ENCODE data around the gene ANAPC5.
"Not testable (repeated sequence)": the region's sequence is repeated elsewhere in the genome, so short reads cannot be mapped to it uniquely, and the experiment has no call there.

Gene ANAPC5, protein sequence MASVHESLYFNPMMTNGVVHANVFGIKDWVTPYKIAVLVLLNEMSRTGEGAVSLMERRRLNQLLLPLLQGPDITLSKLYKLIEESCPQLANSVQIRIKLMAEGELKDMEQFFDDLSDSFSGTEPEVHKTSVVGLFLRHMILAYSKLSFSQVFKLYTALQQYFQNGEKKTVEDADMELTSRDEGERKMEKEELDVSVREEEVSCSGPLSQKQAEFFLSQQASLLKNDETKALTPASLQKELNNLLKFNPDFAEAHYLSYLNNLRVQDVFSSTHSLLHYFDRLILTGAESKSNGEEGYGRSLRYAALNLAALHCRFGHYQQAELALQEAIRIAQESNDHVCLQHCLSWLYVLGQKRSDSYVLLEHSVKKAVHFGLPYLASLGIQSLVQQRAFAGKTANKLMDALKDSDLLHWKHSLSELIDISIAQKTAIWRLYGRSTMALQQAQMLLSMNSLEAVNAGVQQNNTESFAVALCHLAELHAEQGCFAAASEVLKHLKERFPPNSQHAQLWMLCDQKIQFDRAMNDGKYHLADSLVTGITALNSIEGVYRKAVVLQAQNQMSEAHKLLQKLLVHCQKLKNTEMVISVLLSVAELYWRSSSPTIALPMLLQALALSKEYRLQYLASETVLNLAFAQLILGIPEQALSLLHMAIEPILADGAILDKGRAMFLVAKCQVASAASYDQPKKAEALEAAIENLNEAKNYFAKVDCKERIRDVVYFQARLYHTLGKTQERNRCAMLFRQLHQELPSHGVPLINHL

GRCh38 chr12:121351820-121352681, at the start of gene ANAPC5:
ANAPC5 (minus strand) TSS chr12:121352411; CDS start chr12:121352340, 71 bp downstream.
- DNase-seq (ENCODE audit: low spot score) (peak; percentile 98), FAIRE-seq (peak; percentile 52)

GRCh38 chr12:121400332-121401139, 48.3 kb upstream of the ANAPC5 start:
- DNase-seq (ENCODE audit: low spot score) (peak; percentile 30), FAIRE-seq (no peak)

GRCh38 chr12:121399391-121400331, 47.5 kb upstream of the ANAPC5 start, which contains the start of gene RNF34:
RNF34 (plus strand) TSS chr12:121400118; CDS start chr12:121400213, 95 bp downstream.
- DNase-seq (ENCODE audit: low spot score) (peak; percentile 99), FAIRE-seq (no peak)

GRCh38 chr12:121398355-121398754, 46.1 kb upstream of the ANAPC5 start:
- no peak for DNase-seq (ENCODE audit: low spot score)
- FAIRE-seq, result no peak

- no peak for DNase-seq (ENCODE audit: low spot score)
- no peak for FAIRE-seq
Measured at GRCh38 chr12:121397521-121397920, 45.3 kb upstream of the ANAPC5 start.

- DNase-seq (ENCODE audit: low spot score) (no peak), FAIRE-seq (no peak)
Measured at GRCh38 chr12:121392325-121392716, 40.1 kb upstream of the ANAPC5 start.

DNA sequence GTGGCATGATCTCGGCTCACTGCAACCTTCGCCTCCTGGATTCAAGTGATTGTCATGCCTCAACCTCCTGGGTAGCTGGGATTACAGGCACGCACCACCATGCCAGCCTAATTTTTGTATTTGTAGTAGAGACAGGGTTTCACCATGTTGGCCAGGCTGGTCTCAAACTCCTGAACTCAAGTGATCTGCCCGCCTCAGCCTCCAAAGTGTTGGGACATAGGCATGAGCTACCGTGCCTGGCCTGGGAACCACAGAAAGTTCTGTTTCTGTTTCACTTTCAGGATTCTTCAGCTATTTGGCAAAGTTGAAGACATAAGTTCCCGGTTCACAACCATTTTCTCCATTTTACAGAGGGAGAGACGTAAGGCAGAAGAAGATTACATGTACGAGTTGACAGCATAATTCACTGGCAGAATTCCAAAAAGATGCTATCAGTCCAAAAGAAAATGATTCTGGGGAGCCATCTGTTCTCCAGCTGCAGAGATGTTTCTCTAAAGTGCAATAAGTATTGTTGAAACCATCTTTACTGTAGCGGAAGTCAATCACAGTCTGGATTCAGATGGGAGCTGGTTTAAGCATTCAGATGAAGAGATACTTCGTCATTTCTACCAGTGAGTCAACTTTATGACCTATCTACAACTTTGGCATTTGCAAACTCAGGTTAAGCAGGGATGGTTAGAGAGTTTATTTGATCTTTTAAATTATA, 39.6 kb upstream of the ANAPC5 start:
- no peak for FAIRE-seq
- DNase-seq (ENCODE audit: low spot score), result no peak

GRCh38 chr12:121390856-121391255, 38.6 kb upstream of the ANAPC5 start:
- no peak for DNase-seq (ENCODE audit: low spot score)
- FAIRE-seq, result no peak

- no peak for FAIRE-seq
- DNase-seq (ENCODE audit: low spot score), result peak; percentile 58
Measured at GRCh38 chr12:121388421-121388981, 36.3 kb upstream of the ANAPC5 start.

DNA sequence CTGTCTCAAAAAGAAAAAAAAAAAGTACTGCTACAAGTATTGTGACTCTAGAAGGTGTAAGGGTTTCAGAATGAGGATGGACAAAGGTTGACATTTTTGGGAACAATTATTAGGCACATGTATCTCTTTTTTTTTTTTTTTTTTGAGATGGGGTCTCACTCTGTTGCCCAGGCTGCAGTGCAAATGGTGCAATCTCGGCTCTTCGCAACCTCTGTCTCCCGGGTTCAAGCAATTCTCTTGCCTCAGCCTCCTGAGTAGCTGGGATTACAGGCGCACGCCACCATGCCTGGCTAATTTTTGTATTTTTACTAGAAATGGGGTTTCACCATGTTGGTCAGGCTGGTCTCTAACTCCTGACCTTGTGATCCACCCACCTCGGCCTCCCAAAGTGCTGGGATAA, 32.7 kb upstream of the ANAPC5 start:
- DNase-seq (ENCODE audit: low spot score); FAIRE-seq: not testable (repeated sequence)

DNA sequence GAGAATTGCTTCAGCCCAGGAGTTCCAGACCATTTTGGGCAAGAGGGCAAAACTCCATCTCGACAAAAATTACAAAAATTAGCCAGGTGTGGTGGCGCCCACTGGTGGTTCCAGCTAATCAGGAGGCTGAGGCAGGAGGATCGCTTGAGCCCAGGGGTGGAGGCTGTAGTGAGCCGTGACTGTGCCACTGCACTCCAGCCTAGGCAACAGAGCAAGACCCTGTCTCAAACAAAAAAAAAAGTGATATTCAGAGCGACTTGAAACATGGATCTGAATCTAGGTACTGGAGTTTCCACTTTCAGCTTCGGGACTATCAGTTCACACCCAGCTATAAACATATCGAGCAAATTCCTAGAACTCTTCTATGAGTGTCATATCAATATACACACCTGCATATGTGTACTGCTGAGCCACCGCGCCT, 31.4 kb upstream of the ANAPC5 start:
- FAIRE-seq, result no peak
- DNase-seq (ENCODE audit: low spot score), result no peak

GRCh38 chr12:121379945-121380344, 27.7 kb upstream of the ANAPC5 start:
- no peak for FAIRE-seq

DNA sequence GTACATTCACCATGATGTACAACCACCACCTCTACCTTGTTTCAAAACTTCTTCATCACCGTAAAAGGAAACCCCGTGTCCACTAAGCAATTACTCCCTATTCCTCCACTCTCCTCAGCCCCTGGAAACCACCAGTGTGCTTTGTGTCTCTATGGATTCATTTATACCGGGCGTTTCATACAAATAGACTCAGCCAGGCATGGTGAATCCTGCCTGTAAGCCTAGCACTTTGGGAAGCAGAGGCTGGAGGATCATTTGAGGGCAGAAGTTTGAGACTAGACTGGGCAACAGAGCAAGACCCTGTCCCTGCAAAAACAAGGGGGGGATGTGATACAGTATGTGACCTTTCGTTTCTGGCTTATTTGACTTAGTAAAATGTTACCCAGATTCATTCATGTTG, 26.5 kb upstream of the ANAPC5 start:
- no peak for FAIRE-seq

More at GRCh38 chr12:121379945-121380344, 27.7 kb upstream of the ANAPC5 start:
- no peak for DNase-seq (ENCODE audit: low spot score)

GRCh38 chr12:121376754-121377697, 24.8 kb upstream of the ANAPC5 start:
- no peak for FAIRE-seq
- no peak for DNase-seq (ENCODE audit: low spot score)

More for the DNA sequence above, 26.5 kb upstream of the ANAPC5 start:
- DNase-seq (ENCODE audit: low spot score), result no peak

- FAIRE-seq; DNase-seq (ENCODE audit: low spot score): not testable (repeated sequence)
Measured at GRCh38 chr12:121374945-121375584, 22.9 kb upstream of the ANAPC5 start.

GRCh38 chr12:121374336-121374735, 22.1 kb upstream of the ANAPC5 start:
- not testable (repeated sequence) for FAIRE-seq; DNase-seq (ENCODE audit: low spot score)

DNA sequence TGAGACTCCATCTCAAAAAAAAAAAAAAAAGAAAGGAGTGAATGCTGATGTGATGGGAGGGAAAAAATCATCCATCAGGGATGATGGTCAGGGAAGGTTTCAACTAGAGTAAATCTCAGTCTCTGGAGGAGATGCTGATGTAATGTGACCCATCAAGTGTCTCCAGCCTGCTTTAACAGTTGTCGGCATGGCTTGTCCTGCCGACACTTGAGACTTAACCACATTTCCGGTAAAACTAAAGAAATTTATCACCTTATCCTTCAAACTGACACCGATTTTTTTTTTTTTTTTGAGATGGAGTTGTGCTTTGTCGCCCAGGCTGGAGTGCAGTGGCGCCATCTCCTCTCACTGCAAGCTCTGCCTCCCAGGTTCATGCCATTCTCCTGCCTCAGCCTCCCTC, 21.5 kb upstream of the ANAPC5 start:
- DNase-seq (ENCODE audit: low spot score) (no peak), FAIRE-seq (no peak)
